Stimulated activated naive CD8-positive, alpha-beta T cell treated with anti-CD3 and anti-CD28 coated beads, Interleukin-15, Interleukin-2, amounts not matched to agents 100 U/mL and 50 U/mL, for 24 hours (primary cell): ENCODE data around the gene MRPL43.
A peak's percentile ranks its signal among the peaks of the same experiment; 100 is the strongest.
"Not testable (repeated sequence)": the region's sequence is repeated elsewhere in the genome, so short reads cannot be mapped to it uniquely, and the experiment has no call there.

Experiments used
- ATAC-seq: fragments of 150-1000 bp; cut with Tn5 transposase; one replicate; pipeline ENCODE4 v1.10.0; 2021
- DNase-seq: peaks from one replicate; pipeline ENCODE4 v3.0.0; 2021

Gene MRPL43

DNA sequence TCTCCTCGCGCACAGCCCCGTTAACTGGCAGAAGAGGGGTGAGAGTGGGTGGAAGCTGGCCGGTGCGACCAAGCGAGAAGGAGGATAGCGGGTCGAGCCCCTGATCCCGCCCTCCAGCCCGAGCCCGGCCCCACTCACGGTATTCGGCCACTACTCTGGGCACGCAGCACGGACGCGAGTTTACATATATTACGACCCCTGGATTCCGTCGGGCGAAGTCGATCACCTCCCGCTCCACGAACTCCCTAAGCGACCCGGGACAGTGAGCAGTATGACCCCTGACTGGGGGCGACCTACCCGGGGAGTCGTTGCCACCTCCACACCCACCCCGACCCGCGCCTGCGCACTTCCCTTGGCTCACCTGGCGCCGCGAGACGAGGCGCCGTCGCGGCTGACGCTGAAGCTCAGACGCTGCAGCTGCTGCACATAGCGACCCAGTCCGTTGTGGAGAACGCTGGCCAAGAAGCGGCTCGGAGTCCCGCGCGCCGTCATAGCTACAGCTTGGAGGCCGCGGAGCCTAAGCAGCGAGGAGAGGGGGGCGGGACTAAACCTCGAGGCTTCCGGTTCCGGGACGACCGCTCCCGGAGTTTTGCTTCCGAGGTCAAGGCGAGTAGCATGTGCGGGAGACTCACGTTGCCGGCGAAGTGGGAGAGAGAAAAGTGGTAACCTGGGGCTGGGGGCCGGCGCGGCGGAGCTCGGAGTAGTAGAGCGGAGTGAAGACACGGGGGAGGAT lies at the start of gene MRPL43, which contains the start of gene TWNK:
Gene MRPL43 (minus strand): TSS at position 546 of the 733 bp plus-strand sequence. CDS start 54 bp downstream, at position 492.
Gene TWNK (plus strand): TSS at position 592 of the 733 bp plus-strand sequence. CDS start 668 bp downstream, outside the sequence.
- peak; percentile 89 for ATAC-seq

GRCh38 chr10:101036726-101037125 lies 49.4 kb upstream of the MRPL43 start:
- no peak for DNase-seq

More for the DNA sequence above, at the start of gene MRPL43, which contains the start of gene TWNK:
- peak; percentile 89 for DNase-seq

GRCh38 chr10:101035916-101036702 lies 48.8 kb upstream of the MRPL43 start:
- DNase-seq (no peak), ATAC-seq (no peak)

More at GRCh38 chr10:101036726-101037125, 49.4 kb upstream of the MRPL43 start:
- no peak for ATAC-seq

- DNase-seq (no peak), ATAC-seq (no peak)
Measured at GRCh38 chr10:101035314-101035713, 48.0 kb upstream of the MRPL43 start.

GRCh38 chr10:101034404-101034803 lies 47.1 kb upstream of the MRPL43 start:
- not testable (repeated sequence) for ATAC-seq, DNase-seq

DNA sequence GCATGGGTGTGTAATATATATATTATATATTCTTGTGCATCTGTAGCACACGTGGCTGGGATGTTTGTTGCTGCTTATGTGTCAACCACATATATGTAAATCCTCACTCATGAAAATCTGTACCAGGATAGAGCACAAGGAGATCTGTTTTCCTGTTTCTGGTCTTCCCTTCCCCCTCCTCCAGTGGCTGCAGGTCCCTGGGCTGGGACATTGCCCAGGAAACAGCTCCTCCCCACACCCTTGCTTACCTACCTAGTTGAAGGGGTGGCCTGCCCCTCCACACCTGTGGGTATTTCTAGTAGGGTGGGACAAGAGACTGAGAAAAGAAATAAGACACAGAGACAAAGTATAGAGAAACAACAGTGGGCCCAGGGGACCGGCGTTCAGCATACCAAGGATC lies 46.0 kb upstream of the MRPL43 start:
- ATAC-seq: no peak
- DNase-seq: no peak

DNA sequence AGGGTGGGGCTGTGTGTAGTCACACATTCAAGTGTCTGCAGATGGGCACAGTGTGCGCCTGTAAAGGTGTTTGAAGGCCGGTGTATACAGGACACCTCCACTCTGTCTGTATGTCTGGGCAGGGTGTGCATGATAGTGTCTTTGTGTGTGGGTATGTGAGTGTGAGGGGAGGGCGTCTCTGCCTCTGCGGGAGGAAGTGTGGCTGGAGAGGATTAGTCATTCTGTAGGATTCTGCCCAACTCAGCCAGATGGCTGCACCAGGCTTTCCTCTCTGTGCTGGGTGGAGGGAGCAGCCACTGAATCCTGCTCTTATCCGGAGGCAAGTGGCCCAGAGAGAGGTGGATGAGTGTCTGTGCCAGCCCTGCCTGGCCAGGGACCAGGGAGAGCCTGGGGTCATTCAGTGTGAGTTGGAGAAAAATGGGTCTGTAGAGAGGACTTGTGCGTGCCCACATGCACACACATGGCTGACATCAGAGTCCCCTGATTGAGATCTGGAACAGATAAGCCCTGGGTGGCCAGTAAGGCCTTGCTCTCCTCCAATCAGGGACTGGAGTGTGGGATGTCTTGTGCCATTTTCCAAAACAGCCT lies 45.4 kb upstream of the MRPL43 start:
- ATAC-seq: peak; percentile 79
- DNase-seq: peak; percentile 70

- ATAC-seq (peak; percentile 47), DNase-seq (peak; percentile 79)
Measured at GRCh38 chr10:101031796-101032636, 44.7 kb upstream of the MRPL43 start.

DNA sequence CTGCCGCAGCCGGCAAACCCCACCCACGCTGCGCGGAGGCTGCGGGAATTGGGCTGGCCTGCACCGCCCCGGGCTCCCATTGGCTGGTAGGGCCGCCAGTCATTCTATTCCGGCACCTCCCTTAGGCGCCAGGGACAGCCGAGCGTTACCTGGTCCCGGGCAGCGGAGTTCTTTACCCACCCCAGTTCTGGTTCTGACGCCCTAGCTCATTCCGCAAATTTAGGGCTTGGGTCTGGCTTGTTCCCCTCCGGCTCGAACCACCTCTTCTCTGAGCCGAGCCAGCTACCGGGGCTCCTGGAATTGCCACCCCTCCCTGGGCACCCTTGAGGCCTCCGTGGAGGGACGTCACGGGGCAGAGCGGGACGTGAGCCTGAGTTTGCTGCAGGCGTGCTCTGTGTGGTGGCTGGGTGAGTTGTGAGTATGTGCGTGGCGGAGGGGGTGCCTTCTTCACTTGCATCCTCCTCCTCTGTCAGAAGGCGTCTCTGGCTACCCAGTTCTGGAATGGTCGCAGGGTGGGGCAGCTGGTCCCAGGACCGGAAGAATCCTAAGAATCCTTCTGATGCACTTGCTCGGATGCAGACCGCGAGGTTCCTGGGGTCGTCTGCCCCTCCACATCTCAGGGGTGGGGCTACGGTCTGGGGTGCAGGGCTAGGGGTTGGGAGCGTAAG lies 44.0 kb upstream of the MRPL43 start, which contains the start of the genes PDZD7 and SFXN3:
Gene PDZD7 (minus strand): TSS at position 2 of the 668 bp plus-strand sequence. CDS start 910 bp downstream, outside the sequence.
Gene SFXN3 (plus strand): TSS at position 107 of the 668 bp plus-strand sequence. CDS start 3,461 bp downstream, outside the sequence.
- peak; percentile 74 for ATAC-seq
- DNase-seq: peak; percentile 99

- DNase-seq: no peak
- no peak for ATAC-seq
Measured at GRCh38 chr10:101030496-101031127, 43.3 kb upstream of the MRPL43 start.

- DNase-seq: no peak
- no peak for ATAC-seq
Measured at GRCh38 chr10:101029520-101030295, 42.4 kb upstream of the MRPL43 start.

DNA sequence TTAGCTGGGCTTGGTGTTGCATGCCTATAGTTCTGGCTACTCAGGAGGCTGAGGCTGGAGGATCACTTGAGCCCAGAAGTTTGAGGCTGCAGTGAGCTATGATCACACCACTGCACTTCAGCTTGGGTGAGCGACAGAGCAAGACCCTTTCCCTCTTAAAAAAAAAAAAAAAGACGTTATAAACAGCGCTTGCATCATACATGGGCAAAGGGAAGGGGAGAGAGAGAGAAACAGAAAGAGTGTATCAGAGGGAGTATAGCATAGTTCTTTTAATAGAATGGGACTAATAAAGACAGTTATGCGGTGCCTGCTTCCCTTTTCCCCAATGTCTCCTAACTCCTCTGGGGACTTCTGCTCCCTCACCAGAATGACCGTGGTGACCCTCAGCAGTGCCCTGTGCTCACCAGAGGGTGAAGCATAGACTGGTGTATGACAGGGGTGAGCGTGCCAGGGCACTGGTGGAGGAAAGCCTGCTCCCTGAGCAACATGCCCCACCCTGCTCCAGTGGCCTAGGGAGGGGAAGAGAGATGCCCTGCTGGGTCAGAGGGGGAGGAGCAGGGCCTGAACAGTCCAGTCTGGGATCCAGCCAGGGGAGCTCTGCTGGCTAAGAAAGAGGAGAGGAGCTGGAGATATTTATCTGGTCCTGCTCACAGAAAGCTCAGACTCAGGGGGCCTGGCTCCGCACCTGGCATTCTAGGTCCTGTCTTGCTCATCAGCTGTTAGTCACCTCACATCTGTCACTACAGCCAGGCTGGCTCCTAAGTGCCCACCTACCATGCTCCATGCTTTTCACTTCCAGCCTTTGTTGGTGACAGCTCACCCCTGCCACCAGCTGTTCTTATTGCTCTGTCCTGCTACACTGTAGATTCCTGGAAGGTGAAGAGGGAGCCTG lies 41.4 kb upstream of the MRPL43 start:
- no peak for ATAC-seq
- DNase-seq: no peak

GRCh38 chr10:101027106-101027720 lies 39.9 kb upstream of the MRPL43 start:
- no peak for ATAC-seq
- no peak for DNase-seq

GRCh38 chr10:101022967-101023705 lies 35.8 kb upstream of the MRPL43 start:
- no peak for DNase-seq
- no peak for ATAC-seq

DNA sequence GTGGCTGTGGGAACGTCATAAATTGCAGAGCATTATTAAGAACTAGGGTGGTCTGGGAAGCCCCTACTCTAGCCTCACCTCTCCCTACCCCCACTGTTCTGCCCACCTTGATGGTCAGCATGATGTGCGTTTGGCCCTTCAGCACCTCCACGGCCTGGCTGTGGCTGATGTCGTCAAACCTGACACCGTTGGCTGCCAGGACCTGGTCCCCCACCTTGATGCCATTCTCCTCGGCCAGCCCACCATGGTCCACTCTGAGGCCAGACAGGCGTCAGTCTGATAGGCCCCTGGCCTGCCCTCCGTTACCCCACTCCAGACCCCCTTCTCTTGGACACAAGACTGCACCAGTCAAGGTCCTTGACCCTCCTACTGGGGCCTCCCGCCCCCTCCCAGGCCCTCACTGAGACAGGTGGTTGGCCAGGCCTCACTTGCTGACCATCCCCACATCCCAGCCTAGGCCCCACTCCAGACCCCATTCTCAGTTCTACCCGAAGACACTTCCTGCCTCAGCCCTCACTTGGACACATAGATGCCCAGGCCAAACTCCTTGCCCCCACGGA lies 34.5 kb upstream of the MRPL43 start:
- ATAC-seq: no peak
- no peak for DNase-seq

DNA sequence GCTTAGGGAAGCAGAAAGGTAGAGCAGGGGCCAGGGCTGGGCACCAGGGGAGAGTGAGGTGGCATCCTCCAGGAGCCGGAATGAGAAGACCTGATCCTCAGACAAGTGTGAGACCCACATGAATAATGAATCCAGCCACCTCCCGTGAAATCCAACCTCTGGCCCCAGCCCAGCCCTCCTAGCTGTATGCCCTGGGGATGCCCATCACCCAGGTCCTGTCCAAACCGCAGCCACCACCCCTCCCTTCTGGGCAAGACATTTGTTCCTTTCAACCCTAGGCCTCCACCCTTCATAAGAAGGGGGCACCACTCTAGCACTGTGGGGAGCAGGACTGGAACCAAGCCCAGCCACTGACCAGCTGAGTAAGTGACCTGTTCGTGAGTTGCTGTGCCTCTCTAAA lies 33.9 kb upstream of the MRPL43 start:
- ATAC-seq: no peak

More for the DNA sequence above, 33.9 kb upstream of the MRPL43 start:
- DNase-seq: no peak
